Spinal cord (tissue), 10 donors: Measurements from ENCODE around the gene AMOTL1. TPM values are rescaled to one million over a fixed set of nuclear protein-coding genes. Genes with fewer than 3 reads are reported as not detected.

Experiments used
- DNase-seq, 6 donors: peaks; one replicate each; pipeline versions ENCODE4 v3.0.0 to v3.0.0-alpha.2; 2013 to 2015; ENCODE audit warnings: low spot score in 6 of 6, low read depth in 4 of 6
- H3K27ac ChIP-seq: one replicate; pipeline ENCODE4 v1.5.1; 2013; ENCODE audit warnings: low read depth, low read length, control low read depth
- H3K27me3 ChIP-seq: one replicate; pipeline ENCODE4 v1.6.1; 2013; ENCODE audit warnings: low read length; ENCODE audit not compliant: control insufficient read depth, insufficient read depth
- H3K36me3 ChIP-seq: one replicate; pipeline ENCODE4 v1.6.1; 2013; ENCODE audit warnings: low read length; ENCODE audit not compliant: control insufficient read depth, insufficient read depth
- H3K4me1 ChIP-seq: one replicate; pipeline ENCODE4 v1.6.1; 2013; ENCODE audit warnings: low read length; ENCODE audit not compliant: control insufficient read depth, insufficient read depth
- H3K4me3 ChIP-seq: one replicate; pipeline ENCODE4 v1.5.1; 2013; ENCODE audit warnings: low read depth, low read length, control low read depth
- H3K9me3 ChIP-seq: one replicate; pipeline ENCODE4 v1.6.1; 2013; ENCODE audit warnings: low read length; ENCODE audit not compliant: control insufficient read depth, insufficient read depth
- WGBS: methylation state at CpG from one replicate; pipeline ENCODE4 v1.1.5; 2013; ENCODE audit warnings: missing lambda C conversion rate; ENCODE audit not compliant: insufficient coverage; 5-methylcytosine and 5-hydroxymethylcytosine counted together
- polyA plus RNA-seq, 2 donors: library from polyadenylated mRNA; unstranded; fragments of 120-200 nt; gene quantifications; one replicate each; pipeline ENCODE4 v1.2.1, GENCODE V29; 2013; ENCODE audit not compliant: insufficient read length in 2 of 2
- total RNA-seq, 2 donors: library from RNA; depleted of rRNA in 1 of 2; stranded (reverse); fragments of 120-200 nt in 1 of 2; fragments of >200 nt in 1 of 2; gene quantifications; one replicate each; pipeline versions ENCODE4 v1.2.3 to v1.2.4, GENCODE V29; 2013 to 2014
- donor health status: healthy.

AMOTL1 gene
- total and polyA plus RNA-seq, 4 donors: 20.2 to 60.6 (median 34.5) TPM

- H3K27ac ChIP-seq: peak overlapping the region; percentile 15
- peaks cover 4% of the 10 kb centered on the region for H3K4me1 ChIP-seq
- no peaks in the 10 kb centered on the region for H3K27me3 ChIP-seq
- WGBS: 5% methylated on average over 2 of the region's 5 CpGs
- H3K9me3 ChIP-seq: no peaks in the 10 kb centered on the region
- no peaks in the 10 kb centered on the region for H3K36me3 ChIP-seq
- DNase-seq: peak in 2 of 6 donors; percentile 38 to 47
- no peak overlapping the region for H3K4me3 ChIP-seq
These were observed 8.5 kb downstream of the AMOTL1 start for GRCh38 chr11:94776351-94777321.

- DNase-seq: no peak
- Histone ChIP-seq H3K27ac (no peak overlapping the region), H3K27me3 (no peaks in the 10 kb centered on the region), H3K4me3 (no peak overlapping the region), H3K36me3 (no peaks in the 10 kb centered on the region), H3K4me1 (peaks cover 4% of the 10 kb centered on the region), H3K9me3 (no peaks in the 10 kb centered on the region)
- 54% methylated on average over 3 of the region's 3 CpGs for WGBS
These were observed 12.3 kb downstream of the AMOTL1 start for GRCh38 chr11:94780432-94780831.

GRCh38 chr11:94781837-94782236 is 13.7 kb downstream of the AMOTL1 start:
- H3K27ac ChIP-seq: no peak overlapping the region
- DNase-seq: no peak
- no peaks in the 10 kb centered on the region for H3K36me3 ChIP-seq
- no peak overlapping the region for H3K4me3 ChIP-seq
- peaks cover 3% of the 10 kb centered on the region for H3K4me1 ChIP-seq
- H3K9me3 ChIP-seq: no peaks in the 10 kb centered on the region
- no CpG with 5 or more reads among the region's 1 CpG for WGBS
- no peaks in the 10 kb centered on the region for H3K27me3 ChIP-seq

- Histone ChIP-seq H3K9me3 (no peaks in the 10 kb centered on the region), H3K4me3 (no peak overlapping the region), H3K36me3 (no peaks in the 10 kb centered on the region), H3K27ac (no peak overlapping the region), H3K27me3 (no peaks in the 10 kb centered on the region), H3K4me1 (peaks cover 3% of the 10 kb centered on the region)
- DNase-seq: no peak
- WGBS: no CpG with 5 or more reads among the region's 1 CpG
These were observed 14.3 kb downstream of the AMOTL1 start for GRCh38 chr11:94782446-94782845.

DNA sequence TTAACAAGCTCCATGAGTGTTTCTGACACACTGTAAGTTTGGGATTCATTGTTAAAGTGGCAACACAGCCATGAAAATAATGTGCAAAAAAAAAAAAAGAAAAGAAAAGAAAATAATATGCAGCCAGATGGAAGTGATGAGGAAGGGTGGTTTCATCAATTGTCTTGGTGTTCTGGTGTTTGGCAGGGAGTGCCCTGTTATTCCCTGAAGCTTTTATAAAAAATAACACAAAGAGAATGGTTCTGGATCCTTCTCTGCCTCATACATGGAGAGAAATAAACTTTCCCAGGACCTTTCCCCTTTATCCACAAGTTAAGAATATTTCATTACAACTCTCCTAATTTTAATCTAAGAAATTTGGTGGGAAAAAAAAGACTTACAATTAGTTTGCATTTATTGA is 16.7 kb downstream of the AMOTL1 start:
- Histone ChIP-seq H3K27me3 (no peaks in the 10 kb centered on the region), H3K27ac (no peak overlapping the region), H3K36me3 (no peaks in the 10 kb centered on the region), H3K4me1 (peaks cover 3% of the 10 kb centered on the region), H3K4me3 (no peak overlapping the region), H3K9me3 (no peaks in the 10 kb centered on the region)
- DNase-seq: no peak

DNA sequence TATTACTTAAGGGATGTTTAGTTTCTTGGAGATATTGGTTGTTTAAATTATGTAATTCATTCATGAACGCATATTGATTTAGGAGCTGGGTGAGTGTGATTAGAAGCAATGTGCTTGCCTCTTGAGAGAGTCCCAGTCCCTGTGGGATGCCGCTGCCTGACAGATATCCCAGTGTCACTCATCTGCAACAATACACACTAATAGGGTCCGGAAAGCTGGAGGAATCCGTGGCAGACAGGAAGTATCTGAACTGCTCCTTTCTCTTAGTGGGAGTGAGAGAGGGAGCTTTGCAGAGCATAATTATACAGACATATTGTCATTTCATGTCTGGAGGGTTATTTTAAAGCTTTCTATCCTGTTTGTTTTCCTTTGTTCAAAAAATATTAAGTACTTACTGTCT is 17.4 kb downstream of the AMOTL1 start:
- Histone ChIP-seq H3K27ac (no peak overlapping the region), H3K4me3 (no peak overlapping the region), H3K36me3 (no peaks in the 10 kb centered on the region), H3K27me3 (no peaks in the 10 kb centered on the region), H3K9me3 (no peaks in the 10 kb centered on the region), H3K4me1 (peaks cover 3% of the 10 kb centered on the region)
- no peak for DNase-seq
- WGBS: no CpG with 5 or more reads among the region's 4 CpGs

DNA sequence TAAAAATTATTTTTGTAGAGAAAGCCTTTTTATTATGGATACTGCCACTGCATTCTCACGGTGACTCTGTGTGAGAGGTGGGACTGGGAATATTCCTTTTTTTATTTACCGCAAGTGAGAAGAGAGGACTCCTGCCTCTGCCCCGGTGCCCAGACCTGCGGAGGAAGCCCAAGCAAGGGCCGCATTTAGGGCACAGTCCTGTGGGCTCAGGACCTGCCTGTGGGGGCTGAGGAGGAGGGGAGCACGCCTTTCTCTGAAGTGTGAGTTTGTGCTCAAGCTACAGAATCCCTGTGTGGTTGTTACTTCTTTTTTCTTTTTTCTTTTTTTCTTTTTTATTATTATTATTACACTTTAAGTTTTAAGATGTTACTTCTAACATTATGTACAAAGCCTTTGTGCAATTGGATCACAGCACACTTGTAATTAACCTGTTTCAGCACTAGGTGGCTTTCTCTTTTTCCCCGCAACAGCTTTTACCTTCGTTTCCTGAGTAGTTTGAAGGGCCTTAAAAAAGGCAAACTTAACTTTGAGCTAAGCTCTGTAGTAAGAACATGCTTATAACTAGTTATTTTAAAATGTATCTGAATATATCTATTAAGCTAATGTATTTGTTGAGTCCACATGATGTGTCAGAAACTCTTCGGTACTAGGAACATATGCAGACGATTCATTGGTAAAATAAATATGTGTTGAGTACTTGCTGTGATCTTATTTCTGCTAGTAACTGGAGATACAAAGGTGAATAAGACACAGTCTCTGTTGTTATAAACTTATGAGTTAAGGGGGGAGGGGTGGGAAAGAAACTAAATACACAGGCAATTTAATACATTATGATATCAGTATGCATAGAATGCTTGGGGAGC is 18.3 kb downstream of the AMOTL1 start:
- Histone ChIP-seq H3K4me3 (no peak overlapping the region), H3K27me3 (no peaks in the 10 kb centered on the region), H3K4me1 (peaks cover 6% of the 10 kb centered on the region), H3K36me3 (no peaks in the 10 kb centered on the region), H3K9me3 (no peaks in the 10 kb centered on the region), H3K27ac (no peak overlapping the region)
- DNase-seq: peak in 2 of 6 donors; percentile 69 to 78
- WGBS: 56% methylated on average over 3 of the region's 10 CpGs

DNA sequence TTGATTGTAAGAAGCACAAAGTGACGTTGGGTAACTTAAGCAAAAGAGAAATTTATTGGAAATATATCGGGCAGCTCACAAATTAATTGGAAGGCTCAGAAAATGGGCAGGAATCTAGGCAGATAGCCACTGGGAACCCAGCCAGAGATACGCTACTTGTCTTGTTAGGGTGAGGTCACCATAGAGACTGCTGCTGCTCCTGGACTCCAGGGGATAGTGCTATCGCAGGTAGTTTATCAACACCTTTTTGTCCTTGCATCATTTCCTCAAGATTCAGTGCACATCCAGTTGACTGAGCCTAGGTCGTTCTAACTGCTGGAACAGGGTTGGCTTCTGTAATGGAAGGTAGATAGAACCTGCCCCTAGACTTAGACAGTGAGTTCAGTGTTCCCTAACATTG is 19.6 kb downstream of the AMOTL1 start:
- 78% methylated on average over 4 of the region's 5 CpGs for WGBS
- Histone ChIP-seq H3K4me3 (no peak overlapping the region), H3K27ac (no peak overlapping the region), H3K27me3 (no peaks in the 10 kb centered on the region), H3K9me3 (no peaks in the 10 kb centered on the region), H3K36me3 (no peaks in the 10 kb centered on the region), H3K4me1 (peaks cover 8% of the 10 kb centered on the region)
- DNase-seq: no peak

DNA sequence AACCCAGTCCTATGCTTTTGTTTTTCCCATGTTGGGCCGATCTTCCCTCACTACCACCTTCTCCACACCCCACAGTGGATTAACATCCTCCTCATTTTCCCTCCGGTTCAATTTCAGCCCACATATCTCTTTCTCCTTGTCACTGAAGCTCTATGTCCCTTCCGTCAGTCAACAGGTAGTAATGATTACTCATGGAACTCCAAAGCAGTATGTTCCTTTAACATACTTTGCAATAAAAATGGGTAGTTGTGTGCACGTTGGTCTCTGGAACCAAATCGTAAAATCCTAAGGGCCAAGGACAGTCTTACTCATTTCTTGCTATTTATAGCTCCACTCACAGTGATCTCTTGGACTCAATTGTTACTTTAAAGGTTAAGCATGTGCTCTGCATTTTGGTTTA is 20.2 kb downstream of the AMOTL1 start:
- no peak for DNase-seq
- peaks cover 8% of the 10 kb centered on the region for H3K4me1 ChIP-seq
- no peaks in the 10 kb centered on the region for H3K36me3 ChIP-seq
- 100% methylated on average over 2 of the region's 5 CpGs for WGBS
- H3K9me3 ChIP-seq: no peaks in the 10 kb centered on the region
- no peak overlapping the region for H3K27ac ChIP-seq
- no peak overlapping the region for H3K4me3 ChIP-seq
- H3K27me3 ChIP-seq: no peaks in the 10 kb centered on the region
